ENCODE data around the gene PEPD.

PEPD gene

GRCh38 chr19:33545217-33545981, 23.8 kb upstream of the PEPD start:
- no peak for DNase-seq

GRCh38 chr19:33535226-33535625, 13.6 kb upstream of the PEPD start:
- no peak for DNase-seq

GRCh38 chr19:33532859-33533460, 11.4 kb upstream of the PEPD start:
- DNase-seq = no peak

GRCh38 chr19:33530842-33531241, 9.3 kb upstream of the PEPD start:
- no peak for DNase-seq

GRCh38 chr19:33530296-33530695, 8.7 kb upstream of the PEPD start:
- no peak for DNase-seq

- no peak for DNase-seq
Observed at GRCh38 chr19:33529094-33529676, 7.6 kb upstream of the PEPD start.

GRCh38 chr19:33528404-33528803, 6.8 kb upstream of the PEPD start:
- no peak for DNase-seq

- no peak for DNase-seq
Observed at GRCh38 chr19:33527125-33527524, 5.5 kb upstream of the PEPD start.

GRCh38 chr19:33524024-33524664, 2.6 kb upstream of the PEPD start:
- no peak for DNase-seq

- DNase-seq = no peak
Observed at GRCh38 chr19:33523167-33523566, 1.6 kb upstream of the PEPD start.

GRCh38 chr19:33522371-33522662, 726 bp upstream of the PEPD start:
- DNase-seq = no peak

GRCh38 chr19:33520844-33521479, 629 bp downstream of the PEPD start:
- DNase-seq = no peak

- DNase-seq = no peak
Observed at GRCh38 chr19:33520048-33520643, 1.4 kb downstream of the PEPD start.

- no peak for DNase-seq
Observed at GRCh38 chr19:33519416-33519815, 2.2 kb downstream of the PEPD start.

GRCh38 chr19:33518541-33518940, 3.0 kb downstream of the PEPD start:
- no peak for DNase-seq

GRCh38 chr19:33517922-33518321, 3.7 kb downstream of the PEPD start:
- DNase-seq = no peak

- no peak for DNase-seq
Observed at GRCh38 chr19:33515921-33516320, 5.7 kb downstream of the PEPD start.

- no peak for DNase-seq
Observed at GRCh38 chr19:33514885-33515551, 6.6 kb downstream of the PEPD start.

GRCh38 chr19:33513424-33513823, 8.2 kb downstream of the PEPD start:
- DNase-seq = no peak

- no peak for DNase-seq
Observed at GRCh38 chr19:33512580-33513137, 8.9 kb downstream of the PEPD start.

GRCh38 chr19:33512021-33512420, 9.6 kb downstream of the PEPD start:
- DNase-seq = no peak

GRCh38 chr19:33511346-33511745, 10.2 kb downstream of the PEPD start:
- DNase-seq = no peak
